Stimulated activated CD4-positive, alpha-beta T cell treated with anti-CD3 and anti-CD28 coated beads, Interleukin-4, amount 100 ng/mL, for 24 hours (primary cell): ENCODE results near the gene HIPK2.
A peak's percentile ranks its signal among the peaks of the same experiment; 100 is the strongest.

Experiments used
- DNase-seq: peaks from one replicate; pipeline ENCODE4 v3.0.0-alpha.2; 2020

HIPK2 gene

DNA sequence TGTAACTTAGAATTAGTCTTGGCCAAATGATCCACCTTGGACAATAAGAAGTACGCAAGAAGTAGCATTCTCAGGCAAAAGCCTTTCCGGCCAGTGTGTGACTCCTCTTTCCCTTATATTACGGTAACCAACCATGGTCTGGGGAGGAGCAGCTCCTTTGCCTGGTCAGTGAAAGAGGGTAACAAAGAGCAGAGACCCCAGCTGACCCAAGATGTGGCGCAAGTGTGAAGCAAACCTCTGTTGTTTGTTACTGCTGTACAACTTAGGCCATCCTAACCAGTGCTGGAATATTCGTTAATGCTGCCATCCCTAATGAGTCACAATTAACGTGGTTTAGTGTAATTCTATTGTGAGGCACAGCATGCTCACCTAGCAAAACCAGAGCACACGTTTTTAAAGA is 44.0 kb downstream of the HIPK2 start:
- no peak for DNase-seq

DNA sequence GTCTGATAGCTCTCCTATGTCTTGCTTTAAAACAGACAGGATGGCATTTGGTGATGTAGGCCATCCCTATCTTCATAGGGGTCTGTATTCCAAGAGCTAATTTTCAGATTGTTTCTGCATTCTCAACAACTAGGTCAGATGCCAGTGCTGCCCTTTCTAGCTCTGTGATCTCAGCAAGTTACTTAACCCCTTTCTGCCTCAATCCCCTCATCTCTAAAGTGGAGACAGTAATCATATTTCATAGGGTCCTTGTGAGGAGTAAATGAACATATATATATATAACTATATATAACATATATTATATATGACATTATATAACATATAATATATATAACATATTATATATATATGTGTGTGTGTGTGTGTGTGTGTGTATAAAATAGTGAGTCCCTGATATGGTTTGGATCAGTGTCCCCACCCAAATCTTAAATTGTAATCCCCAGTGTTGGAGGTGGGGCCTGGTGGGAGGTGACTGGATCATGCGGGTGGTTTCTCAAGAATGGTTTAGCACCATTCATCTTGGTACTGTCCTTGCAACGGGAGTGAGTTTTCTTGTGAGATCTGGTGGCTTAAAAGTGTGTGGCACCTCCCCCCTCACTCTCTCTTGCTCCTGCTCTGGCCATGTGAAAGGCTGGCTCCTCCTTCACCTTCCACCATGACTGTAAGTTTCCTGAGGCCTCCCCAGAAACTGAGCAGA is 45.2 kb downstream of the HIPK2 start:
- DNase-seq: no peak

GRCh38 chr7:139731802-139732470 is 45.9 kb downstream of the HIPK2 start:
- DNase-seq: no peak

DNA sequence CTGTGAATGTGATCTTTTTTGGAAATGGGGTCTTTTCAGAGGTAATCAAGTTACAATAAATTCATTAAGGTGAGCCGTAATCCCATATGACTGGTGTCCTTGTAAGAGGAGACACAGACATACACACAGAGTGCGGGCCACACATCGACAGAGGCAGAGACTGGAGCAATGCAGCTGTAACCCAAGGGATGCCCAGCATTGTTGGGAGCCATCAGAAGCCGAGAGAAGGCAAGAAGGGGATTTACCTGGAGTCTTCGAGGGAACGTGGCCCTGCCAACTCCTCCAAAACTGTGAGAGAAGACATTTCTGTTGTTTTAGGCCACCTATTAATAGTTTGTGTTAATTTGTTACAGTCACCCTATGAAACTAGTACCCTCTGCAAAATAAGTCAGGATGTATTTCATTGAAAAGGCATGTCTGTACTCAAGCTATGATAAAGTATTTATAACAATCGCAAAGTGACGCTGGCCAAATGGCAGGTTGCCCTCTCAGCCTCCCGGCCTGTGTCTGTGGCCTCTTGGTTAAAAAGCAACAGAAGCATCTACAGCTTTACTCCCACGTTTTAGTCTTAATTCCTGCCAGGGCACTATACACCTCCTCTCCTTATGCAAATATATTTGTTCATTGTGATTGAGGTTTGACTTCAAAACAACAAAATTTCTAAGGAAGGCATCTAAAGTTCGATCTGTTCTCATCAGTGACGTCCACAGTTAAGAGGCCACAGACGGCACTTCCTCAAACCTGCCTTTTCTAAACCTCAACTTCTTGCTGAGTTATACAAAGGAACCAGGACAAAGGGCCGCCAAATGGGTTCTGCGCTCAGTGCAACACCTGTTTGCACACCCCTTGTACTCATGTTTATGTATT is 46.8 kb downstream of the HIPK2 start:
- DNase-seq: no peak

- DNase-seq: no peak
Measured at GRCh38 chr7:139728203-139728602, 49.6 kb downstream of the HIPK2 start.

DNA sequence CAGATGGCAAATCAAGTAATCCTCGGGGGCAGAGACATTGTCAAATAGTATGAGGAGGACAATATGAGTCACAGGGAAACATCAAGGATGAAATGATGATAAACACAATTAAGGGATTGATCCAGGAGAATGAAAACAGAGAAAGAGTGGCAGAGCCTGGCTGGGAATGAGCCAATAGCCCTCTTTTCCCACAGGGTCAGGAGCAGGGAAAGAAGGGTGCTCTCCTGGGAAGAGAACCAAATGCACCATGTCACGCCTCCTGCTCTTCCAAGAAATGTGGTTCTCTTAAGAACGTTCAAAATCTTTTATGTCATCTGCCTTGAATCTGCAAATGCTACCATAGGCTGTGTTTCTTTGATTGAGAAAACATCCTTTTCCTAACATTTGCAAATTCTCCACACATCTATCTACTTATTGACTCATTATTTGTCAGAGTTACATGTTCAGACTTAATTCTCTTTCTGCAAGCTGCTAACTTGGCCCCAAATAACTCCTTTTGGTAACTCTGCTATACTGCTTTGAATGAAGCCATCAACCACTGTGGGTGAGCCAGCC is 50.6 kb downstream of the HIPK2 start:
- no peak for DNase-seq

DNA sequence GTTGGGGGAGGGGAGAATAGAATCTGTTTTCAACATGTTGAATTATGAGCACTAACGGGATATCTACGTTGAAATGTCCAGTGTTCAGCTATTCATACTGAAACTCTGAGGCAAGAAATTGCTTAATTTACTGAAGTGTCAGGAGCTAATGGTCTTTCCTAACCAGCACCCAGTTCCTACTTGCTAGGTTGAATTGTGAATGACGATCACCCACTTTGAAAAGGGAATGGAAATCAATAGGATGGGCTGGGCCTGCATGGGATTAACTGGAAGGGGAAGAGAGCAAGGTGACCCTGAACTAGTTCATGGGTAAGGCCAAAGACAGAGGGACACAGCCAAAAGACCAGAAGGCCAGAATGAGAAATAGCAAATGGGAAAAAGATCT is 51.3 kb downstream of the HIPK2 start:
- DNase-seq: no peak

DNA sequence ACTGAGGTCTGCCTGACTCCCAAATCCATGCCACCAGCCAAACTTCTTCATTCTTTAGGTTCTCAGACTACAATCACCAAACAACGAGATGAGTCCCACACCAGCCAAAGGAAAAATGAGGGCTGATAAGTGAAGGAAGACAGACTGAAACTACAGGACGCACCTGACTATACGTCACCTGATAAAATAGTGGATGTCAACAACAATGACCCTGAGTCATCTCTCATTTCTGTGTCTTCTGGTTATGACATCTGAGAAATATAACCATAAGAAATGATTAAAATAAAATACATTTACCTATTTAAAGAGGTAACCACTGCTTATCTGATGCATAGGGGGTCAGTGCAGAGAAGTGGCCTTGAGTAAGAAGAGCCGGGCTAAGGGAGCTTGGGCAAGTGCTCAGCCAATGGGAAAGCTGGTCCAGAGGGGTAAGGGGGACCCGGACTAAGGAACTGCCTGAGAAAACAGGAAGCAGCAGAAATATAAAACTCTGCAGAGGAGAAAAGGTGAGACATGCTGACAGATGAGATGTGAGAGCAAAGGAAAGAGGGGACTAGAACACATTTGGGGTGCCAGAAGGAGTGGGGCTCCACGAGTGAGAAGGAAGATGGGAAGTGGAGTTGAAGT is 51.8 kb downstream of the HIPK2 start:
- no peak for DNase-seq

DNA sequence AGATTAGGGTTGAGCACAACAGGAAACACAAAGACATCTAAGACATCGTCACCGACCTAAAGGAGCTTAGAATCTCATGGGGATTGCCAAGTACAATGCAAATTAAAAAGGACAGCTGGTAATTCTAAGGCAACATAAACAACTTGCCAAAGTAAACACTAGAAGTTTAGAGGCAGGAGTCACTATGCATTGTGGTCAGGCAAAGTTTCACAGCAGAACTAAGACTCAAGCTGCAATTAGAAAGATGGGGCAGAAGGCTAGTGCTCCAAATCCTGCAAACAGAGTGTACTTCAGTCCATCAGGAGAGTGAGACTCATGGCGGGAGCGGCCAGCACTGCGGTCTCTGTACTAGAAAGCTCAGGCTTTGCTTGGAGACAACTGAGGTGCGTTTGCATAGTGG is 52.7 kb downstream of the HIPK2 start:
- DNase-seq: no peak

- DNase-seq: no peak
Measured at GRCh38 chr7:139722604-139723003, 55.2 kb downstream of the HIPK2 start.

DNA sequence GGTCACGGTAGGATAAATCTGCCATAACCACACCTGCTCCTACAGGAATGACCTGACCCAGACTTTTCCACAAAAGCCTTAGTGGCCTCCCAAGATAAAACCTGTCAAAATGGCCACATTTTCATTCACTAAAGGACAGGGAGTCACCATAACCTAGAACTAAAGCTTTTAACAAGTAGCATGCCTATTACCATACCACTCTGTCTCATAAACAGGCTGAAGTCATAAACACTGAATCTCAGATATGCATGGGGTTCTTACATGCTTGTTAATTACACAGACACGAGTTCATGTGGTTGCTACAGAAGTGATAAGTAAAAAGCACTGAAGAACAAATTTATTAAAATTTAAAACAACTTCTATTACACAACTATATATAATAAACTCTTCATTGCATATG is 56.0 kb downstream of the HIPK2 start:
- DNase-seq: no peak

DNA sequence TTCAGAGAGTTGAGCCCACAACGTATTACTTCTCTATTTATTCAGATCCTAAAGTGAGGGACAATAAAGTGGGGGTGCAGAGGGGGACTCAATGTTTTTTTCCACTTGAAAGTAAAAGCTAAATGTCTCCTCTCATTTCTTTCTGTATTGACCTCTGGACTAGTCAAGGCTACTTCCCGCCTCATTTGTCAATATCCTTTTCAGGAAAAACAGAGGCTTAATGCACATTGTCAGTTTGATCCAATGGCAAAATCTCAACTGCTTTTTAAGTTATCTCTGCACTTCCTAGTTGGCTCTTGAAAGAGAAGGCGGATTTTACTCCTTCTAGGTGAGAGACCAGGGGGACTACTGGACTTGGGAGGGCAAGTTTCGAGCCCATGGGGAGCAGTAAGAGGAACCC is 56.4 kb downstream of the HIPK2 start:
- DNase-seq: no peak

GRCh38 chr7:139720705-139721231 is 57.0 kb downstream of the HIPK2 start:
- peak; percentile 7 for DNase-seq

DNA sequence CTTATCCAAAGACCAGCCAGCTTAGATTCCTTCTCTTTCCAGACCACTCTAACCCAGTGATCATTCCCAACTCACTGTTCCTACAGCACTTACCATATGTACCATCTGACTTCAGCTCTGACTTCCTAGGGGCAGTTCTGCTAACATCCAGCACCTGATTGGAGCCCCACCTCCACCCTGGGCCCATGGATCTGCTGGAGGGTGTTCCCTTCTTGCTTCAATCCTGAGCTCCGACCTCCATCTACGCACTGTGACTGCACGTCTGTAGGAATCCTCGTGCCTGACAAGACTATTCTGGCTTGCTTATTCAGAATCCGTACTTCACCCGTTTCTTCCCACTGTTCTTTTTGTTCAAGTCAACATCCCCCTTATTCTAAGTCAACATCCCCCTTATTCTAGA is 57.6 kb downstream of the HIPK2 start:
- DNase-seq: no peak

DNA sequence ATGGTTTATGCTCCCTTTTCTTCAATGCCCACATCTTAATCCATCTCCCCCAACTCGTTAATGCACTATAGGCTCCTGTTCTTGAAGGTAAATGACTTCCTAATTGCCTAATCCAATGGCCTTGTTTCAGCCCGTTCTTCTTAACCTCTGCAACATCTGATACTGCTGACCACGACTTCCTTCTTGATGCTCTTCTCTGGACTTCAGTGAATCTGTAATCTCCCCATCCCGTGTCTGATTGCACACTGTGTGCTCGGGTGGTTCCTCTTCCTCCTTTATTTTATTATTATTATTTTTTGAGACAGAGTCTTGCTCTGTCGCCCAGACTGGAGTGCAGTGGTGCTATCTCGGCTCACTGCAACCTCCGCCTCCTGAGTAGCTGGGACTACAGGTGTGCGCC is 58.9 kb downstream of the HIPK2 start:
- DNase-seq: no peak

DNA sequence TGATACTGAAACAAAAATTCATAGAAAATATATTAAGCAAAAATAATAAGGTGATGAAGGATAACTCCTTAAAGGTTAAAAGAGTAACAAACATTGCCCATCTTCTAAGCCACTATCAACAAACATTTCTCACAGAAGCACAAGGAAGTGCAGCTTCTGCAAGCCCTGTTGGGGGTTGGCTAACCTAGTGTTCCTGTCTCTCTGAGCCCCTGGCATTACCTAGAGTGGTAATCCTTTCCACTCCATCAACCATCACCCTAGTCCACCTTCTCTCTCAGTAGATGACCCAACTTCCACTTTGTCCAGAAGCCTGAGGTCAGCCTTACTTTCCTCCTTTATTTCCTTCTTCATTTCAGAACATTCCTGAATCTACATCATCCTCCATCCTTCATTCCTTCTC is 59.7 kb downstream of the HIPK2 start:
- no peak for DNase-seq

GRCh38 chr7:139716156-139716942 is 61.4 kb downstream of the HIPK2 start:
- no peak for DNase-seq

GRCh38 chr7:139715194-139715815 is 62.5 kb downstream of the HIPK2 start:
- DNase-seq: no peak

- DNase-seq: no peak
Measured at GRCh38 chr7:139714163-139714901, 63.5 kb downstream of the HIPK2 start.

- DNase-seq: no peak
Measured at GRCh38 chr7:139713526-139714162, 64.2 kb downstream of the HIPK2 start.
